ENCODE results near the gene CCL2. TPM values are rescaled to one million over a fixed set of nuclear protein-coding genes. Genes with fewer than 3 reads are reported as not detected.
A peak's percentile ranks its signal among the peaks of the same experiment; 100 is the strongest.

Gene CCL2
- total and polyA plus RNA-seq, 2 experiments from 2014 or later, result 1.5 to 18.5 TPM

GRCh38 chr17:34306466-34306865 lies 51.4 kb downstream of the CCL2 start:
- Mint-ChIP-seq H3K36me3 (ENCODE audit: low read depth) (no peaks in the 10 kb centered on the region), H3K27ac (no peak overlapping the region), H3K4me1 (no peaks in the 10 kb centered on the region), H3K4me3 (no peak overlapping the region), H3K9me3 (no peaks in the 10 kb centered on the region), H3K27me3 (ENCODE audit: insufficient read depth, low read depth, poor library complexity) (no peaks in the 10 kb centered on the region)
- Histone ChIP-seq H3K27me3 (ENCODE audit: insufficient read depth) (no peaks in the 10 kb centered on the region), H3K4me2 (no peak overlapping the region), H3K79me2 (replicated peaks; ENCODE audit: insufficient read depth) (no peaks in the 10 kb centered on the region), H3F3A (replicated peaks; ENCODE audit: low read depth) (no peaks in the 10 kb centered on the region), H4K20me1 (replicated peaks; ENCODE audit: insufficient read depth) (no peaks in the 10 kb centered on the region), H2AFZ (peak overlapping the region; percentile 48; the same call in 1 of the 2 replicates), H3K4me1 (ENCODE audit: insufficient read depth) (no peaks in the 10 kb centered on the region), H3K36me3 (ENCODE audit: insufficient read depth) (no peaks in the 10 kb centered on the region), H3K27ac (ENCODE audit: low read depth) (no peak overlapping the region), H3K9me2 (ENCODE audit: insufficient read depth) (no peaks in the 10 kb centered on the region), H3K4me3 (no peak overlapping the region)
- peak; percentile 80 for DNase-seq (ENCODE audit: low spot score)
- ATAC-seq, result peak; percentile 96
- TF ChIP-seq NANOG (IDR thresholded peaks at IDR 0.05; ENCODE audit: borderline replicate concordance) (no peak), CTCF (conservative IDR thresholded peaks at IDR 0.05; ENCODE audit: low read depth in 2 of 2) (peak; percentile 68 to 87)

Other genes starting within 250 kb of the CCL2 start
- gene CCL7, start 14.9 kb downstream of the CCL2 start, total RNA-seq (2014; rRNA removed; shearing (Covaris generic)), result not detected in 2 replicates
- gene CCL7, start 14.9 kb downstream of the CCL2 start, polyA plus RNA-seq (2016; fragmentation: Nextera tagmentation; extraction: Ambion mirVana), result not detected in 2 replicates
- not detected in 2 replicates for gene CCL11, start 30.5 kb downstream of the CCL2 start, total RNA-seq (2014; rRNA removed; shearing (Covaris generic))
- not detected in 2 replicates for gene CCL11, start 30.5 kb downstream of the CCL2 start, polyA plus RNA-seq (2016; fragmentation: Nextera tagmentation; extraction: Ambion mirVana)
- not detected in 2 replicates for gene CCL8, start 64.2 kb downstream of the CCL2 start, total RNA-seq (2014; rRNA removed; shearing (Covaris generic))
- gene CCL8, start 64.2 kb downstream of the CCL2 start, polyA plus RNA-seq (2016; fragmentation: Nextera tagmentation; extraction: Ambion mirVana), result not detected in 2 replicates
- gene CCL13, start 101.2 kb downstream of the CCL2 start, total RNA-seq (2014; rRNA removed; shearing (Covaris generic)), result not detected in 2 replicates
- gene CCL13, start 101.2 kb downstream of the CCL2 start, polyA plus RNA-seq (2016; fragmentation: Nextera tagmentation; extraction: Ambion mirVana), result not detected in 2 replicates
- gene CCL1, start 107.9 kb downstream of the CCL2 start, total RNA-seq (2014; rRNA removed; shearing (Covaris generic)), result not detected in 2 replicates
- not detected in 2 replicates for gene CCL1, start 107.9 kb downstream of the CCL2 start, polyA plus RNA-seq (2016; fragmentation: Nextera tagmentation; extraction: Ambion mirVana)

Measured in GM23338 (cell line).